AG04449 (cell line): ENCODE measurements around the gene EMC9.
A peak's percentile ranks its signal among the peaks of the same experiment; 100 is the strongest.

Source experiments
- CTCF ChIA-PET: fragments of 350-600 bp; formaldehyde crosslinking; extraction: SDS; loops from one replicate; lab custom pipeline; 2021; ENCODE audit warnings: antibody characterized with exemption; lab: Yijun Ruan, JAX
- POLR2A ChIA-PET: fragments of 400-600, 350-600 bp; formaldehyde crosslinking; extraction: SDS; loops from one replicate; lab custom pipeline; 2020; ENCODE audit warnings: antibody characterized with exemption, inconsistent platforms; lab: Yijun Ruan, JAX
- DNase-seq: peaks from one replicate; pipeline ENCODE4 v3.0.0-alpha.2; 2010; ENCODE audit warnings: low read depth, low spot score
- H3K4me3 ChIP-seq: 2 replicates; pipeline ENCODE4 v1.5.1; 2011; ENCODE audit warnings: low read depth, mild to moderate bottlenecking, control low read depth, low read length
- TF ChIP-seq, protein P1 (sequence below): IDR thresholded peaks from one replicate; pipeline ENCODE4 v1.5.1; 2011; ENCODE audit warnings: mild to moderate bottlenecking, moderate library complexity, low read length, control low read depth, inconsistent platforms; ENCODE audit not compliant: insufficient read depth; ENCODE audit errors: missing control alignments

EMC9 gene

DNA sequence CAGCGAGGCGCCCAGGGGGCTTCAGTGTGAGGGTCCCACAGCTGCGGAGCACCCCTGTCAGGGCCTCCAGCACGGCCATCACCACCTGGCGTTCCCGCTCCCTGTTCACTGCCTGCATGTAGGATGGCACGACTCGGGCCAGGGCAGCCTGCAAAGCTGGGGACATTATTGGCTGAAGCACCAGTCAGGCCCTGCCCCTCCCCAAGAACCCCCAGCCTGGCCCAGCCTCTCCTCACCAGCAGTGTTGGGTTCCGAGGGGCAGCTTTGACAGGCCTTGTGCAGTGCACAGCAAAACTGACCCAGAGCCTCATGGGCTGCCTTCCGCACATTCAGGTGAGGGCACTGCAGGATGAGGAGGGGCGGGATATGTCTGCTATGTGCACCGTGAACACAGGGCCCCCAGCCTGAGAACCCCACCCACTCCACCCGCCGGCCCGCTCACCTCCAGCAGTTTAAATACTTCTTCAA, 41.7 kb upstream of the EMC9 start:
- CTCF ChIA-PET, result interaction anchor here (1.1 to 7.5 kb wide), 2 partner anchors 22 to 115 kb away, joined by 4 to 60 read pairs; partner anchors contain the start of gene IRF9
- DNase-seq, result no peak
- H3K4me3 ChIP-seq, result no peak overlapping the region
- POLR2A ChIA-PET, result no interaction called here
- TF ChIP-seq, protein P1, sequence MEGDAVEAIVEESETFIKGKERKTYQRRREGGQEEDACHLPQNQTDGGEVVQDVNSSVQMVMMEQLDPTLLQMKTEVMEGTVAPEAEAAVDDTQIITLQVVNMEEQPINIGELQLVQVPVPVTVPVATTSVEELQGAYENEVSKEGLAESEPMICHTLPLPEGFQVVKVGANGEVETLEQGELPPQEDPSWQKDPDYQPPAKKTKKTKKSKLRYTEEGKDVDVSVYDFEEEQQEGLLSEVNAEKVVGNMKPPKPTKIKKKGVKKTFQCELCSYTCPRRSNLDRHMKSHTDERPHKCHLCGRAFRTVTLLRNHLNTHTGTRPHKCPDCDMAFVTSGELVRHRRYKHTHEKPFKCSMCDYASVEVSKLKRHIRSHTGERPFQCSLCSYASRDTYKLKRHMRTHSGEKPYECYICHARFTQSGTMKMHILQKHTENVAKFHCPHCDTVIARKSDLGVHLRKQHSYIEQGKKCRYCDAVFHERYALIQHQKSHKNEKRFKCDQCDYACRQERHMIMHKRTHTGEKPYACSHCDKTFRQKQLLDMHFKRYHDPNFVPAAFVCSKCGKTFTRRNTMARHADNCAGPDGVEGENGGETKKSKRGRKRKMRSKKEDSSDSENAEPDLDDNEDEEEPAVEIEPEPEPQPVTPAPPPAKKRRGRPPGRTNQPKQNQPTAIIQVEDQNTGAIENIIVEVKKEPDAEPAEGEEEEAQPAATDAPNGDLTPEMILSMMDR, result no peak

DNA sequence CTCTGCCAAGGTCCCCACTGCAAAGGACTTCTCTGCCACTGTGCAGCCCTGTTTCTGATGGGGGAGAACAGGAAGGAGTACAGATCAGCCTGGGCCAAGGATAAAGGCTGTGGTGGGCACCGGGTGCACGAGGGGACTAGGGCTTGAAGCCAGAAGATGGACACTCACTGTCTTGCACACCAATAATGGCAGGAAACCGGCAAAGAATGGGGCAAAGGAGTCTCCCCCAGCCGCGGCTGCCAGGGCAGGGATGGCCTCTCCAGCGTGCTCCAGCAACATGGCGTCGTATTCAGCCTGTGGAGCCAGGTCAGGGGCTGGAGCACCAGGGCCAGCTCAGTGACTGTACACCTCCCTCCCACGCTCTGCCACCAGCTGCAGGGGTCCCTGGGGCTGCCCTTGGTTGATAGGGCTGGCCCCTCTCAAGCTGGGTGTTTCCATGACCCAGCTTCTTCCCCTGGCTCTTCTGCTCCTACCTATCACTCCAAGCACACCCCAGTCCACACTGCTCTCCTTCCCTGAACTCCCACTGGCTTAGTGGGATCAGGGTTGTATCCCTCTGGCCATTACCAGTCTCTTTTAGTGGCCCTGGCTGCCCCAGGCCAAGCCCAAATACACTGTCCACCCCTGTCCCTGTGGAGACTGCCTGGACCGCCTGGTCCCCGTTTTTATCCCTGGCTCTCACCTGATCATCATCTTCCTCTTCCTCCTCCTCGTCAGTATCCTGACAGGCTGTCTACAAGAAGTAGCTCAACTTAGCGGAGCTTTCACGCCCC, 40.9 kb upstream of the EMC9 start:
- TF ChIP-seq, protein P1, result no peak
- CTCF ChIA-PET, result interaction anchor here (1.1 to 7.5 kb wide), 2 partner anchors 21 to 115 kb away, joined by 4 to 60 read pairs; partner anchors contain the start of gene IRF9
- DNase-seq, result no peak
- H3K4me3 ChIP-seq, result no peak overlapping the region
- POLR2A ChIA-PET, result interaction anchor here (0.9 kb wide), 1 partner anchor 9 kb away, joined by 4 read pairs; no protein-coding TSS in a partner anchor

DNA sequence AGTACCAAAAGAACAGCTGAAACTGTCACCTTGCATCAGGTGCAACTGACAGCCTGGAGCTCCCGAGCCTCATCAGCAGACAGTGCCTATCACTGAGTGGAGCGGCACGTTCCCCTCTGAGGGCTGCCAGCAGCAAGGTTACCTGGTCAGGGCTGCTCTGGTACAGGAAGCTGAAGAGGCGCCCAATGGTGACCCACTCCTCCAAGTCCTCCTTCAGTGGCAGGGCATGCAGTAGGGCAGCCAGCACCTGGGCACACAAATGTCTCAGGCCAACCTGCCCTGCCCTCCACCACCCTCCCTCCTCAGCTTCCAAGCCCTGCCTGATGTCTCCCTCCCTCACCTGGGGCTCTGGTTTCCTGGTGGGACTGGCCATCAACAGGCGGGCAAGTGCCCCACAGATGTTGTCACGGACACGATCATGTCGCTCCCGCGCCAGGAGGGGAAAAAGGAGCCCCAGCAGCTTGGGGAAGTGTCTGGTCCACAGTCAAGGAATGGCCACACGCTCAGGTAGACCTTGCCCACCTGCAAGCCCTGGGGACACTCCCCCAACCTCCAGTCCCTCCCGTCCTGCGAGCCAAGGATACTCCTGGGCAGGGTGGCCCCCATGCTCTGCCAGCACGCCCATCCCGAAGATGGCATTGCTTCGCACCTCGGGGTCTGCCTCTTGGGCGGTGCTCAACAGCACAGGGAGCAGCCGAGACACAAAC, 40.1 kb upstream of the EMC9 start:
- TF ChIP-seq, protein P1, result no peak
- CTCF ChIA-PET, result interaction anchor here (1.0 to 3.3 kb wide), 3 partner anchors 21 to 123 kb away, joined by 3 to 18 read pairs (median 4); partner anchors contain the start of gene IRF9
- POLR2A ChIA-PET, result interaction anchor here (0.6 to 0.9 kb wide), 3 partner anchors 8 to 19 kb away, joined by 3 to 4 read pairs (median 4); partner anchors contain the start of gene TM9SF1
- no peak overlapping the region for H3K4me3 ChIP-seq
- no peak for DNase-seq

DNA sequence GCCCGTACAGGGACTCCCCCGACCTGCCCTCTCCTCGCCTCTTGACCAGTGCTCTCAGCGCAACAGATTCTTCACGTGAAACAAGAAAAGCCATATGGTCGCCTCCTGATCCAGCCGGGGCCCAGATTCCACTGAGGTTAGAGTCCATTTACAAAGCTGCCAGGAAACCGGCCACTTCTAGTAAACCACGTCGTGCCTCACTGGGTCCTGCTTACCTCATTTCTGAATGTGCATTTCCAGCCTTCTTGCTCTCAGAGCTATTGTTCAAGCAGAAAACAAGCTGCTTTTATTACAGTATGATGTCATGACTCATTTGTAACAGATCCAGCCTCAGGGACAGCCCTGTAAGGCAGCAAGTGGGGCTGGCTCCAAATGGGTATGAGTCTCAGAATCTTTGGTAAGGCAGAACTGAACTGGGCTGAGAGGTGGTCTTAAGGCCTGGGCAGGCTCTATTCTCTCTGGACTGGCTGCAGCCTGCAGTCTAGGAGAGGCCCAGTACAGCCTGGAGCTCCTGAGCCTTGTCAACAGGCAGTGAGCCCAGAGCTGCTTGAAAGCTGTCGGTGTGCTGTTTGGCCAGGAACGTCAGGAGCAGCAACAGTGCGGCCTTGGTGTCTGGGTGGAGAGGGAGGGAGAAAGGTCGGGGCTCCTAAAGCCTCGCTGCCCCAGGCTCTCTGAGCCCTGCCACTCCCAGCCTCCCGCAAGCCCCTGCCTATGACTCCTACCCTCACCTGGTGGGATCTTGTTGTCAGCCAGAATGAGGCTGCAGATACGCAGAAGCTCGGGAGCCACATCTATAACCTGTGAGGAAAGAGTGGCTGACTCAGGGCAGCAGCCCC, 38.8 kb upstream of the EMC9 start:
- no peak overlapping the region for H3K4me3 ChIP-seq
- TF ChIP-seq, protein P1, result no peak
- ChIA-PET CTCF (interaction anchor here (3.3 kb wide), 1 partner anchor 19 kb away, joined by 18 read pairs; the partner anchor contains the start of gene IRF9), POLR2A (interaction anchor here (0.8 kb wide), 1 partner anchor 16 kb away, joined by 4 read pairs; no protein-coding TSS in a partner anchor)
- DNase-seq, result peak; percentile 21

DNA sequence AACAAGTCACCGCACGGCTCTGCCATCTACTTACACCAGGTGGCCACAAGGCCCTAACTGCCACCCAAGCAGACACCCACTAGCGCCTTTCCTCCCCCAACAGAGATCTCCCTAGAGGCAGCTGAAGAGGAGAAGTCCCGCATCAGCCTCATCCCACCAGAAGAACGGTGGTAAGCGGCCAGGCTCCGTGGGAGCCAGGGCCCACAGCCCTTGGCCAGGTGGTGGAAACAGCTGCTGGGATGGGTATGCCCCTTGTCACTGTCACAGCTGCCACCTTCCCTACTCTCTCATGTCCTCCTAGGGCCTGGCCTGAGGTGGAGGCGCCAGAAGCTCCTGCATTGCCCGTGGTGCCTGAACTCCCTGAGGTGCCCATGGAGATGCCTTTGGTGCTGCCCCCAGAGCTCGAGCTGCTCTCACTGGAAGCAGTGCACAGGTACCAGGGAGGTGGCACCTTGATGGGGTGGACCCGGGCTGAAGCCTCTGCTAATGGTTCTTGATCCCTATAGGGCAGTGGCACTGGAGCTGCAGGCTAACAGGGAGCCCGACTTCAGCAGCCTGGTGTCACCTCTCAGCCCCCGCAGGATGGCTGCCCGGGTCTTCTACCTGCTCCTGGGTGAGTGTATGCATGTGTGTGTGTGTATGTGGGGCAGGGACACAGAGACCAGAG, 38.0 kb upstream of the EMC9 start:
- TF ChIP-seq, protein P1, result no peak
- no peak overlapping the region for H3K4me3 ChIP-seq
- CTCF ChIA-PET, result interaction anchor here (1.1 to 3.3 kb wide), 2 partner anchors 18 to 117 kb away, joined by 3 to 18 read pairs; partner anchors contain the start of gene IRF9
- POLR2A ChIA-PET, result interaction anchor here (0.8 kb wide), 1 partner anchor 16 kb away, joined by 4 read pairs; no protein-coding TSS in a partner anchor
- DNase-seq, result no peak
